Liver (tissue), 3 donors: ENCODE data around the gene TBC1D28.
"Not testable (repeated sequence)": the region's sequence is repeated elsewhere in the genome, so short reads cannot be mapped to it uniquely, and the experiment has no call there.

ENCODE experiments used
- ATF3 ChIP-seq: IDR thresholded peaks from 2 replicates; pipeline ENCODE4 v1.6.1; 2016; ENCODE audit warnings: antibody characterized with exemption
- CTCF ChIP-seq: fragments of 150-350 bp; IDR thresholded peaks from 2 replicates; pipeline ENCODE4 v1.5.1; 2017; ENCODE audit warnings: improper control_type of control experiment, low read depth, low read length; ENCODE audit not compliant: missing input control
- FOXA1 ChIP-seq: IDR thresholded peaks from 2 replicates; pipeline ENCODE4 v1.6.1; 2016; ENCODE audit warnings: antibody characterized with exemption
- JUND ChIP-seq, 2 donors: IDR thresholded peaks; 2 replicates each; pipeline ENCODE4 v1.6.1; 2016; ENCODE audit warnings: antibody characterized with exemption in 2 of 2
- MAX ChIP-seq: IDR thresholded peaks from 2 replicates; pipeline ENCODE4 v1.6.1; 2016; ENCODE audit warnings: antibody characterized with exemption
- REST ChIP-seq: IDR thresholded peaks from 2 replicates; pipeline ENCODE4 v1.6.1; 2016; ENCODE audit warnings: antibody characterized with exemption, mild to moderate bottlenecking
- RXRA ChIP-seq, 2 donors: IDR thresholded peaks; 2 replicates each; pipeline ENCODE4 v1.6.1; 2017 to 2018; ENCODE audit warnings: antibody characterized with exemption in 2 of 2, mild to moderate bottlenecking in 1 of 2
- TAF1 ChIP-seq: conservative IDR thresholded peaks from 2 replicates; pipeline ENCODE4 v1.6.1; 2016; ENCODE audit warnings: antibody characterized with exemption, mild to moderate bottlenecking
- YY1 ChIP-seq: IDR thresholded peaks from 2 replicates; pipeline ENCODE4 v1.6.1; 2016; ENCODE audit warnings: antibody characterized with exemption, mild to moderate bottlenecking
- donor health status: healthy.
- donor health status: healthy.

- not testable (repeated sequence) for TF ChIP-seq CTCF; REST; MAX; TAF1; YY1; ATF3; RXRA (IDR thresholded peaks at IDR 0.05); FOXA1; JUND (IDR thresholded peaks at IDR 0.05)
Observed at GRCh38 chr17:18667535-18667934, 23.3 kb upstream of the TBC1D28 start.
